A673 (cell line): ENCODE results near the gene ZP3.

Experiments
- EZH2 ChIP-seq: fragments of 200-600 bp; sonication (generic); IDR thresholded peaks from 2 replicates; pipeline ENCODE4 v1.6.1; 2017; ENCODE audit warnings: borderline replicate concordance, low read depth, mild to moderate bottlenecking, mixed read lengths, antibody characterized with exemption, low read length; ENCODE audit not compliant: poor library complexity, severe bottlenecking
- TF ChIP-seq, protein P1 (sequence below): fragments of 300-800, 200-600 bp; sonication (generic); conservative IDR thresholded peaks from 2 replicates; pipeline ENCODE4 v1.5.1; 2017; ENCODE audit warnings: low read depth, mild to moderate bottlenecking, antibody characterized with exemption, low read length, moderate library complexity, mixed read lengths

DNA sequence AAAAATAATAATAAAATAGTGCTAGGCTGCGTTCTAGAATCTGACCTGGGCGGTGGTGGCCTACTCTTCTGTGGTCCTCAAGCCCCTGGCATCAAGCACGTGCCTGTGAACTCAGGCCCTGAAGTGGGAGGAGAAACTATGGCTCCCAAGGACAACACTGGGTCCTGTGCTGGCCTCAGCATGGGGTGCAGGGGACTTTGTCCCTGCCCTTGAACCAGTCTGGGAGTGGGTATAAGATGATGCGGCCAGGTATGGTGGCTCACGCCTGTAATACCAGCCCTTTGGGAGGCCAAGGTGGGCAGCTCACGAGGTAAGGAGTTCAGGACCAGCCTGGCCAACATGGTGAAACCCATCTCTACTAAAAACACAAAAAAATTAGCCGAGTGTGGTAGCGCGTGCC lies 5.5 kb downstream of the ZP3 start:
- TF ChIP-seq, protein P1, sequence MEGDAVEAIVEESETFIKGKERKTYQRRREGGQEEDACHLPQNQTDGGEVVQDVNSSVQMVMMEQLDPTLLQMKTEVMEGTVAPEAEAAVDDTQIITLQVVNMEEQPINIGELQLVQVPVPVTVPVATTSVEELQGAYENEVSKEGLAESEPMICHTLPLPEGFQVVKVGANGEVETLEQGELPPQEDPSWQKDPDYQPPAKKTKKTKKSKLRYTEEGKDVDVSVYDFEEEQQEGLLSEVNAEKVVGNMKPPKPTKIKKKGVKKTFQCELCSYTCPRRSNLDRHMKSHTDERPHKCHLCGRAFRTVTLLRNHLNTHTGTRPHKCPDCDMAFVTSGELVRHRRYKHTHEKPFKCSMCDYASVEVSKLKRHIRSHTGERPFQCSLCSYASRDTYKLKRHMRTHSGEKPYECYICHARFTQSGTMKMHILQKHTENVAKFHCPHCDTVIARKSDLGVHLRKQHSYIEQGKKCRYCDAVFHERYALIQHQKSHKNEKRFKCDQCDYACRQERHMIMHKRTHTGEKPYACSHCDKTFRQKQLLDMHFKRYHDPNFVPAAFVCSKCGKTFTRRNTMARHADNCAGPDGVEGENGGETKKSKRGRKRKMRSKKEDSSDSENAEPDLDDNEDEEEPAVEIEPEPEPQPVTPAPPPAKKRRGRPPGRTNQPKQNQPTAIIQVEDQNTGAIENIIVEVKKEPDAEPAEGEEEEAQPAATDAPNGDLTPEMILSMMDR, result no peak
- no peak for TF ChIP-seq EZH2
